GM12891 (cell line): ENCODE measurements around the gene OSGIN1.

Experiments used
- DNase-seq: peaks from one replicate; pipeline ENCODE4 v3.0.0; 2011; ENCODE audit warnings: low spot score; ENCODE audit not compliant: insufficient read length
- FAIRE-seq: peaks from 2 replicates; lab custom pipeline; 2011; peaks lifted over from hg19 to GRCh38; lab: Jason Lieb, UNC
- PAX5 ChIP-seq: IDR thresholded peaks from 2 replicates; pipeline ENCODE4 v1.6.1; 2011; ENCODE audit warnings: low read length, moderate library complexity, mild to moderate bottlenecking; ENCODE audit not compliant: insufficient read depth, severe bottlenecking
- POLR2A ChIP-seq: IDR thresholded peaks from 2 replicates; pipeline ENCODE4 v1.6.1; 2011; ENCODE audit warnings: low read depth, low read length, control low read depth
- POLR2AphosphoS5 ChIP-seq: IDR thresholded peaks from 2 replicates; pipeline ENCODE4 v1.6.1; 2011; ENCODE audit warnings: low read depth, low read length, control low read depth
- POU2F2 ChIP-seq: IDR thresholded peaks from 2 replicates; pipeline ENCODE4 v1.6.1; 2011; ENCODE audit warnings: low read depth, mild to moderate bottlenecking, control low read depth, low read length, moderate library complexity
- SPI1 ChIP-seq: IDR thresholded peaks from 2 replicates; pipeline ENCODE4 v1.6.1; 2011; ENCODE audit warnings: low read depth, low read length, control low read depth
- TAF1 ChIP-seq: IDR thresholded peaks from 2 replicates; pipeline ENCODE4 v1.6.1; 2011; ENCODE audit warnings: low read depth, low read length, control low read depth

OSGIN1 gene

GRCh38 chr16:84001726-84002125 lies 48.7 kb downstream of the OSGIN1 start:
- FAIRE-seq (no peak), DNase-seq (no peak)
- TF ChIP-seq POU2F2 (no peak), POLR2AphosphoS5 (no peak)

GRCh38 chr16:84003038-84003437 lies 50.0 kb downstream of the OSGIN1 start:
- no peak for FAIRE-seq
- TF ChIP-seq POLR2AphosphoS5 (no peak), PAX5 (no peak), POU2F2 (no peak), TAF1 (no peak)
- no peak for DNase-seq

- FAIRE-seq (no peak), DNase-seq (no peak)
- no peak for TF ChIP-seq POU2F2
- TF ChIP-seq PAX5, result no peak
- TF ChIP-seq TAF1, result no peak
- TF ChIP-seq POLR2A, result no peak
- no peak for TF ChIP-seq SPI1
- no peak for TF ChIP-seq POLR2AphosphoS5
Measured at GRCh38 chr16:84004442-84004841, 51.4 kb downstream of the OSGIN1 start.

- TF ChIP-seq POU2F2, result no peak
- TF ChIP-seq SPI1, result no peak
- TF ChIP-seq POLR2AphosphoS5, result no peak
- no peak for TF ChIP-seq PAX5
- TF ChIP-seq TAF1, result no peak
- no peak for TF ChIP-seq POLR2A
- DNase-seq, result no peak
- FAIRE-seq, result no peak
Measured at GRCh38 chr16:84005391-84005790, 52.4 kb downstream of the OSGIN1 start.

- FAIRE-seq (no peak), DNase-seq (no peak)
- TF ChIP-seq POU2F2 (no peak), PAX5 (no peak), TAF1 (no peak), SPI1 (no peak), POLR2AphosphoS5 (no peak), POLR2A (no peak)
Measured at GRCh38 chr16:84007520-84007919, 54.5 kb downstream of the OSGIN1 start.

GRCh38 chr16:84007965-84008364 lies 54.9 kb downstream of the OSGIN1 start:
- no peak for TF ChIP-seq POLR2AphosphoS5
- no peak for TF ChIP-seq POLR2A
- TF ChIP-seq TAF1, result no peak
- no peak for TF ChIP-seq SPI1
- no peak for TF ChIP-seq POU2F2
- TF ChIP-seq PAX5, result no peak
- FAIRE-seq (no peak), DNase-seq (no peak)

- TF ChIP-seq POLR2AphosphoS5, result no peak
- no peak for TF ChIP-seq SPI1
- no peak for TF ChIP-seq PAX5
- no peak for TF ChIP-seq POLR2A
Measured at GRCh38 chr16:84009282-84009681, 56.2 kb downstream of the OSGIN1 start.

GRCh38 chr16:84013787-84014569 lies 60.9 kb downstream of the OSGIN1 start:
- DNase-seq, result peak; percentile 56
- no peak for TF ChIP-seq POLR2AphosphoS5
- TF ChIP-seq SPI1, result no peak
- no peak for TF ChIP-seq POLR2A
- no peak for TF ChIP-seq TAF1
- TF ChIP-seq POU2F2, result no peak
- TF ChIP-seq PAX5, result no peak
- FAIRE-seq, result no peak

More at GRCh38 chr16:84009282-84009681, 56.2 kb downstream of the OSGIN1 start:
- DNase-seq (no peak), FAIRE-seq (no peak)

- FAIRE-seq (no peak), DNase-seq (no peak)
- no peak for TF ChIP-seq PAX5
- no peak for TF ChIP-seq TAF1
Measured at GRCh38 chr16:84014570-84015327, 61.7 kb downstream of the OSGIN1 start.
